HCT116 (cell line): ENCODE data around the gene PIK3CD. TPM values are rescaled to one million over a fixed set of nuclear protein-coding genes. Genes with fewer than 3 reads are reported as not detected.

ENCODE experiments used
- ATAC-seq: fragments of 200-7000 bp; cut with Tn5 transposase; 2 replicates; pipeline ENCODE4 v1.9.1; 2020; ENCODE audit warnings: mild to moderate bottlenecking, moderate library complexity
- BruUV-seq: library from RNA; stranded (reverse); fragments of 400-500 nt; replicated peaks from 2 replicates; lab custom pipeline; 2021; lab: Mats Ljungman, UMichigan
- CTCF ChIA-PET: fragments of 300-600 bp; sonication (Branson Sonifier 250); formaldehyde crosslinking; loops from one replicate; lab custom pipeline; 2021; ENCODE audit warnings: antibody characterized with exemption; lab: Charles Lee
- POLR2A ChIA-PET: fragments of 300-600, 350-600 bp; sonication (Branson Sonifier 250); formaldehyde crosslinking; loops from one replicate; lab custom pipeline; 2021; ENCODE audit warnings: antibody characterized with exemption; lab: Charles Lee
- RAD21 ChIA-PET, 2 experiments: fragments of 300-600 bp; sonication (Branson Sonifier 250); formaldehyde crosslinking; loops; one replicate each; lab custom pipeline; 2023; ENCODE audit warnings: low total read pairs in 2 of 2; ENCODE audit not compliant: uncharacterized antibody in 2 of 2, unreplicated experiment in 2 of 2, low non-redundant PET in 1 of 2; lab: Charles Lee
- DNase-seq: peaks from one replicate; pipeline ENCODE4 v3.0.0-alpha.2; 2010; ENCODE audit warnings: low read depth, low spot score
- H2AFZ ChIP-seq: fragments of 200-600 bp; shearing (Covaris generic), sonication (generic); 2 replicates; pipeline ENCODE4 v1.6.1; 2017; ENCODE audit warnings: low read depth, mixed run types, mixed read lengths, antibody characterized with exemption, low read length; ENCODE audit not compliant: poor library complexity, severe bottlenecking
- H3K27ac ChIP-seq: 2 replicates; pipeline ENCODE4 v1.5.1; 2012; ENCODE audit warnings: low read depth, low read length
- H3K27me3 ChIP-seq: fragments of 200-600 bp; sonication (generic); 2 replicates; pipeline ENCODE4 v1.6.1; 2016; ENCODE audit warnings: mixed run types, low read length, mixed read lengths; ENCODE audit not compliant: insufficient read depth
- H3K36me3 ChIP-seq, 2 experiments: fragments of 200-500 bp in 1 of 2; fragments of 200-600 bp in 1 of 2; sonication (Bioruptor generic) in 1 of 2; sonication (generic) in 1 of 2; 2 replicates each; pipeline versions ENCODE4 v1.5.1 to v1.6.1; 2014 to 2016; ENCODE audit warnings: low read length in 2 of 2, inconsistent platforms in 1 of 2, mixed read lengths in 1 of 2, mixed run types in 1 of 2; ENCODE audit not compliant: insufficient read depth in 2 of 2, control insufficient read depth in 1 of 2
- H3K4me1 ChIP-seq, 2 experiments: fragments of 200-600 bp in 1 of 2; sonication (generic) in 1 of 2; 2 replicates each; pipeline versions ENCODE4 v1.5.1 to v1.6.1; 2012 to 2017; ENCODE audit warnings: low read length in 2 of 2, inconsistent platforms in 1 of 2, mild to moderate bottlenecking in 1 of 2, mixed read lengths in 1 of 2, mixed run types in 1 of 2, moderate library complexity in 1 of 2; ENCODE audit not compliant: insufficient read depth in 2 of 2, control insufficient read depth in 1 of 2
- H3K4me2 ChIP-seq: fragments of 200-600 bp; sonication (generic); 2 replicates; pipeline ENCODE4 v1.6.1; 2017; ENCODE audit warnings: mixed run types, low read length, mixed read lengths
- H3K4me3 ChIP-seq, 2 experiments: fragments of 200-600 bp in 1 of 2; sonication (generic) in 1 of 2; replicated peaks in 1 of 2; 2 replicates each; pipeline ENCODE4 v1.5.1; 2011 to 2016; ENCODE audit warnings: low read length in 2 of 2, control low read depth in 1 of 2, low read depth in 1 of 2, mild to moderate bottlenecking in 1 of 2, mixed read lengths in 1 of 2, mixed run types in 1 of 2
- H3K79me2 ChIP-seq: fragments of 200-600 bp; sonication (generic); 2 replicates; pipeline ENCODE4 v1.6.1; 2017; ENCODE audit warnings: mild to moderate bottlenecking, mixed run types, low read length, moderate library complexity, mixed read lengths; ENCODE audit not compliant: insufficient read depth
- H3K9ac ChIP-seq: fragments of 200-600 bp; sonication (generic); 2 replicates; pipeline ENCODE4 v1.6.1; 2016; ENCODE audit warnings: low read length, mixed read lengths
- H3K9me2 ChIP-seq: fragments of 200-600 bp; sonication (generic), shearing (Covaris generic); 2 replicates; pipeline ENCODE4 v1.6.1; 2017; ENCODE audit warnings: mixed run types, mild to moderate bottlenecking, moderate library complexity; ENCODE audit not compliant: insufficient read depth
- H3K9me3 ChIP-seq, 2 experiments: fragments of 200-500 bp in 1 of 2; fragments of 200-600 bp in 1 of 2; sonication (Bioruptor generic) in 1 of 2; sonication (generic) in 1 of 2; 2 replicates each; pipeline ENCODE4 v1.6.1; 2014 to 2017; ENCODE audit warnings: low read length in 2 of 2, mixed read lengths in 2 of 2, inconsistent platforms in 1 of 2, low read depth in 1 of 2, mild to moderate bottlenecking in 1 of 2, mixed run types in 1 of 2, moderate library complexity in 1 of 2; ENCODE audit not compliant: control insufficient read depth in 1 of 2, insufficient read depth in 1 of 2
- H4K20me1 ChIP-seq: fragments of 200-600 bp; sonication (generic), shearing (Covaris generic); 2 replicates; pipeline ENCODE4 v1.6.1; 2017; ENCODE audit warnings: mixed run types, mild to moderate bottlenecking, moderate library complexity; ENCODE audit not compliant: insufficient read depth
- CBX3 ChIP-seq: IDR thresholded peaks from 2 replicates; pipeline ENCODE4 v1.6.1; 2012; ENCODE audit warnings: low read depth
- EGR1 ChIP-seq: IDR thresholded peaks from 2 replicates; pipeline ENCODE4 v1.6.1; 2012; ENCODE audit warnings: low read depth
- ELF1 ChIP-seq: IDR thresholded peaks from 2 replicates; pipeline ENCODE4 v1.6.1; 2012; ENCODE audit warnings: low read depth, borderline replicate concordance
- EZH2 ChIP-seq: fragments of 200-600 bp; sonication (generic); IDR thresholded peaks from 2 replicates; pipeline ENCODE4 v1.6.1; 2017; ENCODE audit warnings: antibody characterized with exemption, mixed run types
- EZH2phosphoT487 ChIP-seq: fragments of 200-600 bp; IDR thresholded peaks from 2 replicates; pipeline ENCODE4 v1.6.1; 2018; ENCODE audit warnings: antibody characterized with exemption, borderline replicate concordance
- FOSL1 ChIP-seq: IDR thresholded peaks from 2 replicates; pipeline ENCODE4 v1.6.1; 2012; ENCODE audit warnings: low read depth
- JUND ChIP-seq: IDR thresholded peaks from 2 replicates; pipeline ENCODE4 v1.6.1; 2012
- POLR2A ChIP-seq: IDR thresholded peaks from 2 replicates; pipeline ENCODE4 v1.7.0; 2011; ENCODE audit warnings: borderline replicate concordance; ENCODE audit not compliant: insufficient read depth, insufficient read length; ENCODE audit errors: extremely low read depth
- POLR2AphosphoS5 ChIP-seq: IDR thresholded peaks from 2 replicates; pipeline ENCODE4 v1.6.1; 2011; ENCODE audit warnings: mild to moderate bottlenecking, low read depth, low read length, moderate library complexity
- RAD21 ChIP-seq: IDR thresholded peaks from 2 replicates; pipeline ENCODE4 v1.6.1; 2012; ENCODE audit warnings: low read depth, mild to moderate bottlenecking
- SIN3A ChIP-seq: IDR thresholded peaks from 2 replicates; pipeline ENCODE4 v1.6.1; 2012; ENCODE audit warnings: low read depth
- SP1 ChIP-seq: IDR thresholded peaks from 2 replicates; pipeline ENCODE4 v1.6.1; 2012; ENCODE audit warnings: low read depth
- ZNF274 ChIP-seq: fragments of 200-500 bp; sonication (Bioruptor generic); IDR thresholded peaks from 2 replicates; pipeline ENCODE4 v1.6.1; 2014; ENCODE audit warnings: mild to moderate bottlenecking, low read depth, low read length, inconsistent platforms
- intact Hi-C: fragments of 100-400 bp; cut with micrococcal nuclease; formaldehyde crosslinking; loops from 2 replicates; pipeline ENCODE4 v1.10.0; 2022
- total RNA-seq: library from RNA; stranded (reverse); gene quantifications from one replicate; pipeline ENCODE4 v1.2.1, GENCODE V29; 2021; ENCODE audit not compliant: unreplicated experiment
- TF ChIP-seq, protein P1 (sequence below): IDR thresholded peaks from 2 replicates; pipeline ENCODE4 v1.6.1; 2012
- TF ChIP-seq, protein P2 (sequence below): IDR thresholded peaks from 2 replicates; pipeline ENCODE4 v1.6.1; 2012
- TF ChIP-seq, protein P3 (sequence below): IDR thresholded peaks from 2 replicates; pipeline ENCODE4 v1.6.1; 2012; ENCODE audit warnings: low read depth

PIK3CD gene
- total RNA-seq, 1 experiment from 2014 or later = 9.2 TPM

DNA sequence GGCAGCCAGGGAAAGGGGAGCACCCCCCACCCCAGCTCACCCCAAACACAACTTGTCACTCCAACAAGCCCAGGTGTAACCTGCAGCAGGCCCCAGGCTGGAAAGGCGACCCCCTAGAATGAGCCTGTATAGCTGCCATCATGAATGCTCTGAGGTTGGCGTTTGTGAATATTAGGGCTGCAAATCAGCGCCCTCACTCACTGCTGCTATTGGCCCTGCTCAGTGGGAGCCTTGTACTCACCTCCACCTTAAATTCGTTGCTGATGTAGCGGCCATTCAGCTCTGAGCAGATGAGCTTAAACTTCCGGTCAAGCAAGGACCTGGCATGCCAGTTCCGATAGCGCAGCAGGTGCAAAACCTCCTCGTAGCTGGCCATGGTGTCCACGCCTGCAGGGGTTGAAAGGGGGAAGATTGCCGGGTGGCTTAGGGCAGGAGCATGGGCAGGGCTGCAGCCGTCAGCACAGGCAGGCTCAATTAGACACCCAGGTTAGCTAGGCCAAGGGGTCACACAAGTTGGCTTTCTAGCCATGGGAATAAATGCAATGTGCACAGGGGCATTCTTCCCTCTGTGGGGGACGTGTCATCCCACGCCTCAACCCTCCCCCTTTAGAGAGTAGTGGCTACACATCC is 81.7 kb downstream of the PIK3CD start:
- Histone ChIP-seq H2AFZ (no peak overlapping the region), H3K9me3 (no peaks in the 10 kb centered on the region), H3K9me2 (no peaks in the 10 kb centered on the region), H3K9ac (no peak overlapping the region), H3K4me2 (no peak overlapping the region), H3K4me1 (no peaks in the 10 kb centered on the region), H3K36me3 (peaks cover 43 to 63% of the 10 kb centered on the region in 2 experiments), H3K79me2 (no peaks in the 10 kb centered on the region), H3K4me3 (no peak overlapping the region), H3K27me3 (no peaks in the 10 kb centered on the region), H4K20me1 (no peaks in the 10 kb centered on the region), H3K27ac (no peak overlapping the region)
- TF ChIP-seq EZH2phosphoT487 (no peak), RAD21 (no peak), EZH2 (no peak), EGR1 (no peak), POLR2AphosphoS5 (no peak), ELF1 (no peak), SIN3A (no peak), CBX3 (no peak)
- TF ChIP-seq, protein P1, sequence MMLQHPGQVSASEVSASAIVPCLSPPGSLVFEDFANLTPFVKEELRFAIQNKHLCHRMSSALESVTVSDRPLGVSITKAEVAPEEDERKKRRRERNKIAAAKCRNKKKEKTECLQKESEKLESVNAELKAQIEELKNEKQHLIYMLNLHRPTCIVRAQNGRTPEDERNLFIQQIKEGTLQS = no peak
- DNase-seq = no peak
- intact Hi-C loops = no loop called here
- CTCF ChIA-PET = no interaction called here
- RAD21 ChIA-PET = no interaction called here
- ATAC-seq = no peak
- no TSS peak for BruUV-seq
- POLR2A ChIA-PET = no interaction called here

DNA sequence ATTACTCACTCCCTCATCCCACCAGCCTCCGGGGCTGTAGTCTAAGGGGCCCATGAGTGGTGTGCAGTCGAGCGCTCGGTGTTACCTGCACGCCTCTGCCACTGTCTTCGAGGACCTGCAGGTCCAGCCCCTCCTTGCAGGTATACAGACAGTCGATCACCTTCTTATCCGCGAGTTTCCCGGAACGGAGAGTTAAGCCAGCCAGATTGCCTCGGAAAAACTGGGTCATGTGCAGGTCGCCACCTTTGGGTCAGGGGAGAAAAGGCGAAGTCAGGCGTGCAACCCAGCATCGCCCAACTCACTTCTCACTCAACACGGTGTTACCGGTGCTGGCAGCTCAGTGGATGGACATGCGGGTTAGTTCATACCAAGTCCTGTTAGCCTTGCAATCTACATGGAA is 84.3 kb downstream of the PIK3CD start:
- POLR2A ChIA-PET = no interaction called here
- Histone ChIP-seq H3K27ac (no peak overlapping the region), H3K4me3 (no peak overlapping the region), H3K9me2 (no peaks in the 10 kb centered on the region), H3K4me1 (no peaks in the 10 kb centered on the region), H3K79me2 (no peaks in the 10 kb centered on the region), H3K9ac (no peak overlapping the region), H2AFZ (no peak overlapping the region), H3K27me3 (no peaks in the 10 kb centered on the region), H3K4me2 (no peak overlapping the region), H3K9me3 (no peaks in the 10 kb centered on the region), H4K20me1 (no peaks in the 10 kb centered on the region), H3K36me3 (peaks cover 36 to 65% of the 10 kb centered on the region in 2 experiments)
- DNase-seq = no peak
- intact Hi-C loops = no loop called here
- CTCF ChIA-PET = no interaction called here
- ATAC-seq = no peak
- no TSS peak for BruUV-seq
- TF ChIP-seq CBX3 (no peak), POLR2A (no peak), JUND (no peak), FOSL1 (no peak), ZNF274 (no peak), SP1 (no peak)
- TF ChIP-seq, protein P2, sequence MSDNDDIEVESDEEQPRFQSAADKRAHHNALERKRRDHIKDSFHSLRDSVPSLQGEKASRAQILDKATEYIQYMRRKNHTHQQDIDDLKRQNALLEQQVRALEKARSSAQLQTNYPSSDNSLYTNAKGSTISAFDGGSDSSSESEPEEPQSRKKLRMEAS = no peak
- TF ChIP-seq, protein P3, sequence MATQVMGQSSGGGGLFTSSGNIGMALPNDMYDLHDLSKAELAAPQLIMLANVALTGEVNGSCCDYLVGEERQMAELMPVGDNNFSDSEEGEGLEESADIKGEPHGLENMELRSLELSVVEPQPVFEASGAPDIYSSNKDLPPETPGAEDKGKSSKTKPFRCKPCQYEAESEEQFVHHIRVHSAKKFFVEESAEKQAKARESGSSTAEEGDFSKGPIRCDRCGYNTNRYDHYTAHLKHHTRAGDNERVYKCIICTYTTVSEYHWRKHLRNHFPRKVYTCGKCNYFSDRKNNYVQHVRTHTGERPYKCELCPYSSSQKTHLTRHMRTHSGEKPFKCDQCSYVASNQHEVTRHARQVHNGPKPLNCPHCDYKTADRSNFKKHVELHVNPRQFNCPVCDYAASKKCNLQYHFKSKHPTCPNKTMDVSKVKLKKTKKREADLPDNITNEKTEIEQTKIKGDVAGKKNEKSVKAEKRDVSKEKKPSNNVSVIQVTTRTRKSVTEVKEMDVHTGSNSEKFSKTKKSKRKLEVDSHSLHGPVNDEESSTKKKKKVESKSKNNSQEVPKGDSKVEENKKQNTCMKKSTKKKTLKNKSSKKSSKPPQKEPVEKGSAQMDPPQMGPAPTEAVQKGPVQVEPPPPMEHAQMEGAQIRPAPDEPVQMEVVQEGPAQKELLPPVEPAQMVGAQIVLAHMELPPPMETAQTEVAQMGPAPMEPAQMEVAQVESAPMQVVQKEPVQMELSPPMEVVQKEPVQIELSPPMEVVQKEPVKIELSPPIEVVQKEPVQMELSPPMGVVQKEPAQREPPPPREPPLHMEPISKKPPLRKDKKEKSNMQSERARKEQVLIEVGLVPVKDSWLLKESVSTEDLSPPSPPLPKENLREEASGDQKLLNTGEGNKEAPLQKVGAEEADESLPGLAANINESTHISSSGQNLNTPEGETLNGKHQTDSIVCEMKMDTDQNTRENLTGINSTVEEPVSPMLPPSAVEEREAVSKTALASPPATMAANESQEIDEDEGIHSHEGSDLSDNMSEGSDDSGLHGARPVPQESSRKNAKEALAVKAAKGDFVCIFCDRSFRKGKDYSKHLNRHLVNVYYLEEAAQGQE = no peak
- RAD21 ChIA-PET = no interaction called here
